GM12891 (cell line): Measurements from ENCODE around the gene CARD14.

Source experiments
- POLR2A ChIP-seq: IDR thresholded peaks from 2 replicates; pipeline ENCODE4 v1.6.1; 2011; ENCODE audit warnings: low read depth, low read length, control low read depth
- TAF1 ChIP-seq: IDR thresholded peaks from 2 replicates; pipeline ENCODE4 v1.6.1; 2011; ENCODE audit warnings: low read depth, low read length, control low read depth

DNA sequence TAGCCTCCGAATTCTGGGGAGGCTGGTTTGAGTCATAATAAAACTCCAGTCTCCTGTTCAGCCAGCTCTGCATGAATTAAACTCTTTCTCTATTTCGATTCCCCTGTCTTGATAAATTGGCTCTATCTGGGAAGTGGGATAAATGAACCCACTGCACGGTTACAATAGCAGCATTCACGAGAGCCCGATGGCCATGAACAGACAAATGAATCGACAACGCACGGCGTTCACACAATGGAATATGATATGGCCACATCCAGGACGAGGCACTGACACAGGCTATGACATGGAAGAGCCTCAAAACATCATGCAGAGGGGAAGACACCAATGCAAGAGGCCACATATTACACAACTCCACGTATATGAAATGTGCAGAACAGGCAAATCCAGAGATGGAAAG lies 5.6 kb upstream of the CARD14 start:
- no peak for TF ChIP-seq POLR2A
- no peak for TF ChIP-seq TAF1
